ENCODE data around the gene SPTA1. TPM values are rescaled to one million over a fixed set of nuclear protein-coding genes. Genes with fewer than 3 reads are reported as not detected.

SPTA1 gene
- polyA plus RNA-seq, 3 donors = 0.19 to 0.28 TPM; not detected in 1

DNA sequence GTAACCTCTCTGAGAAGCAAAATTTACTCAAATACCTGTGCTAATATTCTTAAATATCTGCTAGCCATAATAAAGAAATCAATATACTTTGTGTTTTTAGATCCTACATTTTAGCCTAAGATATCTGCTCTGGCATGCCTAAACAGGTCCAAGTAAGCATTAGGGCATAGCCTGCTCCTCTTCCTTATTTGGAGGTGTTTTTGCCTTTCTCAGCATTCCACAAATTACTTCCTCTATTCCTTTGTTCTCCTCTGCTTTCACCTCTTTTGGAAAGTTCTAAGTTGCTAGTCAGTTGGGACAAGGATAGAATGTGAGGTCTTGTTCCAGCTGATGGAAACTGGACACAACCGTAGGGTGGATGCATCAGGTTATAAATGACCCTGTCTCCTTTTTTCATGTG is 99.6 kb downstream of the SPTA1 start:
- Mint-ChIP-seq H3K27me3 (ENCODE audit: low read depth in 3 of 3) (peaks cover 0 to 2% (median 0%) of the 10 kb centered on the region in 3 donors), H3K9me3 (peaks cover 15 to 21% (median 17%) of the 10 kb centered on the region in 7 donors), H3K27ac (no peak overlapping the region), H3K4me3 (no peak overlapping the region), H3K36me3 (no peaks in the 10 kb centered on the region), H3K4me1 (no peaks in the 10 kb centered on the region)
- no peak overlapping the region for H3K27ac ChIP-seq (ENCODE audit: low read depth in 1 of 2, low read length in 2 of 2)
- intact Hi-C loops (cut with micrococcal nuclease) = no loop called here
- WGBS (ENCODE audit: insufficient coverage) = 100% methylated on average over 1 of the region's 1 CpG
- H3K36me3 ChIP-seq (replicated peaks in 1 of 2; ENCODE audit: control insufficient read depth in 1 of 2, insufficient read depth in 2 of 2, low read length in 2 of 2) = no peaks in the 10 kb centered on the region
- H3K4me2 ChIP-seq (replicated peaks; ENCODE audit: extremely low read depth, low read length, poor library complexity, severe bottlenecking) = no peak overlapping the region
- H3K4me3 ChIP-seq (replicated peaks in 1 of 3; ENCODE audit: low read depth in 2 of 3, low read length in 3 of 3) = no peak overlapping the region
- H3K9ac ChIP-seq (ENCODE audit: insufficient read depth, low read length, poor library complexity, severe bottlenecking) = no peak overlapping the region
- no peaks in the 10 kb centered on the region for H3K4me1 ChIP-seq (ENCODE audit: control insufficient read depth in 1 of 2, insufficient read depth in 2 of 2, low read length in 2 of 2)
- TF ChIP-seq, protein P1, sequence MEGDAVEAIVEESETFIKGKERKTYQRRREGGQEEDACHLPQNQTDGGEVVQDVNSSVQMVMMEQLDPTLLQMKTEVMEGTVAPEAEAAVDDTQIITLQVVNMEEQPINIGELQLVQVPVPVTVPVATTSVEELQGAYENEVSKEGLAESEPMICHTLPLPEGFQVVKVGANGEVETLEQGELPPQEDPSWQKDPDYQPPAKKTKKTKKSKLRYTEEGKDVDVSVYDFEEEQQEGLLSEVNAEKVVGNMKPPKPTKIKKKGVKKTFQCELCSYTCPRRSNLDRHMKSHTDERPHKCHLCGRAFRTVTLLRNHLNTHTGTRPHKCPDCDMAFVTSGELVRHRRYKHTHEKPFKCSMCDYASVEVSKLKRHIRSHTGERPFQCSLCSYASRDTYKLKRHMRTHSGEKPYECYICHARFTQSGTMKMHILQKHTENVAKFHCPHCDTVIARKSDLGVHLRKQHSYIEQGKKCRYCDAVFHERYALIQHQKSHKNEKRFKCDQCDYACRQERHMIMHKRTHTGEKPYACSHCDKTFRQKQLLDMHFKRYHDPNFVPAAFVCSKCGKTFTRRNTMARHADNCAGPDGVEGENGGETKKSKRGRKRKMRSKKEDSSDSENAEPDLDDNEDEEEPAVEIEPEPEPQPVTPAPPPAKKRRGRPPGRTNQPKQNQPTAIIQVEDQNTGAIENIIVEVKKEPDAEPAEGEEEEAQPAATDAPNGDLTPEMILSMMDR (IDR thresholded peaks at IDR 0.05) = no peak
- no peak for DNase-seq
- no peaks in the 10 kb centered on the region for H3K79me2 ChIP-seq (ENCODE audit: insufficient read depth, low read length)
- no peaks in the 10 kb centered on the region for H3K27me3 ChIP-seq (ENCODE audit: control insufficient read depth in 2 of 2, insufficient read depth in 2 of 2, low read length in 2 of 2)
- H4K20me1 ChIP-seq (ENCODE audit: insufficient read depth, low read length) = no peaks in the 10 kb centered on the region
- peaks cover 13 to 15% of the 10 kb centered on the region in 2 donors for H3K9me3 ChIP-seq (replicated peaks in 1 of 2; ENCODE audit: control insufficient read depth in 1 of 2, insufficient read depth in 1 of 2, low read length in 2 of 2)
- H2AFZ ChIP-seq (ENCODE audit: insufficient read depth, low read depth, low read length, poor library complexity, severe bottlenecking) = no peak overlapping the region

DNA sequence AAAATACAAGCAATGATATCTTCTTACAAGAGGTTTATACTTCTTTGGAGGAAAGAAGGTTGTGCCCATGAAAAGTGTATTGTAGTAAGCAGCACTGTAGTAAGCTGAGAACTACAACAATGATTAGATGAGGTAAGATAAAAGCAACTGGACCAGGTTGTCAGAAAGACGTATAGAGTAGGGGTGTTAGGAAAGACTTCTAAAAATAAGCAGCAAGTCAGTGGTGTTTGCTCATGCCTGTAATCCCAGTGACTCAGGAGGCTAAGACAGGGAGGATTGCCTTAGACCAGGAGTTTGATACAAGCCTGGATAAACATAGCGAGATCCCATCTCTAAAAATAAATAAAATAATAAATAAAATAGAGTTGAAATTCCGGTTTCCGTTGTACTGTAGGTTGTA is 102.6 kb downstream of the SPTA1 start:
- Mint-ChIP-seq H3K4me3 (no peak overlapping the region), H3K27ac (no peak overlapping the region), H3K36me3 (no peaks in the 10 kb centered on the region), H3K4me1 (no peaks in the 10 kb centered on the region), H3K27me3 (ENCODE audit: low read depth in 3 of 3) (peaks cover 0 to 2% (median 0%) of the 10 kb centered on the region in 3 donors), H3K9me3 (peaks cover 13 to 20% (median 17%) of the 10 kb centered on the region in 7 donors)
- WGBS (ENCODE audit: insufficient coverage) = 70% methylated on average over 1 of the region's 4 CpGs
- Histone ChIP-seq H3K4me3 (replicated peaks in 1 of 3; ENCODE audit: low read depth in 2 of 3, low read length in 3 of 3) (no peak overlapping the region), H3K4me1 (ENCODE audit: control insufficient read depth in 1 of 2, insufficient read depth in 2 of 2, low read length in 2 of 2) (no peaks in the 10 kb centered on the region), H4K20me1 (ENCODE audit: insufficient read depth, low read length) (no peaks in the 10 kb centered on the region), H3K79me2 (ENCODE audit: insufficient read depth, low read length) (no peaks in the 10 kb centered on the region), H2AFZ (ENCODE audit: insufficient read depth, low read depth, low read length, poor library complexity, severe bottlenecking) (no peak overlapping the region), H3K36me3 (replicated peaks in 1 of 2; ENCODE audit: control insufficient read depth in 1 of 2, insufficient read depth in 2 of 2, low read length in 2 of 2) (no peaks in the 10 kb centered on the region), H3K4me2 (replicated peaks; ENCODE audit: extremely low read depth, low read length, poor library complexity, severe bottlenecking) (no peak overlapping the region), H3K27me3 (ENCODE audit: control insufficient read depth in 2 of 2, insufficient read depth in 2 of 2, low read length in 2 of 2) (no peaks in the 10 kb centered on the region), H3K9ac (ENCODE audit: insufficient read depth, low read length, poor library complexity, severe bottlenecking) (no peak overlapping the region), H3K27ac (ENCODE audit: low read depth in 1 of 2, low read length in 2 of 2) (no peak overlapping the region), H3K9me3 (replicated peaks in 1 of 2; ENCODE audit: control insufficient read depth in 1 of 2, insufficient read depth in 1 of 2, low read length in 2 of 2) (peaks cover 13 to 15% of the 10 kb centered on the region in 2 donors)
- intact Hi-C loops (cut with micrococcal nuclease) = no loop called here
- TF ChIP-seq, protein P1 (IDR thresholded peaks at IDR 0.05) = no peak
- no peak for DNase-seq

All from CD14-positive monocyte (primary cell).